A549 (cell line): ENCODE data around the gene FAM89A. TPM values are rescaled to one million over a fixed set of nuclear protein-coding genes. Genes with fewer than 3 reads are reported as not detected.

ENCODE experiments used
- ATAC-seq, 2 experiments: fragments of 200-7000 bp in 1 of 2; fragments of >200 bp in 1 of 2; cut with Nextera tagmentation in 1 of 2; cut with Tn5 transposase in 1 of 2; 3 replicates each; pipeline versions ENCODE4 v1.8.0 to v1.9.1; 2018 to 2020; ENCODE audit warnings: mild to moderate bottlenecking in 1 of 2, moderate library complexity in 1 of 2
- CTCF ChIA-PET: fragments of 300-600 bp; sonication (Branson Sonifier 250); formaldehyde crosslinking; extraction: SDS; loops from one replicate; lab custom pipeline; 2021; ENCODE audit warnings: antibody characterized with exemption, inconsistent platforms; lab: Yijun Ruan, JAX
- POLR2A ChIA-PET: fragments of 350-600 bp; formaldehyde crosslinking; extraction: SDS; loops from one replicate; lab custom pipeline; 2021; ENCODE audit warnings: antibody characterized with exemption, inconsistent platforms; lab: Yijun Ruan, JAX
- DNase-seq, 2 experiments: peaks; one replicate each; pipeline versions ENCODE4 v3.0.0 to v3.0.0-alpha.2; 2011 to 2016; ENCODE audit warnings: low read depth in 1 of 2, low spot score in 1 of 2
- FAIRE-seq: peaks from 2 replicates; lab custom pipeline; 2011; peaks lifted over from hg19 to GRCh38; lab: Jason Lieb, UNC
- H3K27ac ChIP-seq, 2 experiments: fragments of >200 bp; sonication (Bioruptor Twin); formaldehyde crosslinking; 3 replicates each; pipeline ENCODE4 v1.5.1; 2016 to 2017
- H3K4me1 ChIP-seq: fragments of >200 bp; sonication (Bioruptor Twin); formaldehyde crosslinking; 3 replicates; pipeline ENCODE4 v1.6.1; 2016
- H3K4me2 ChIP-seq: fragments of >200 bp; sonication (Bioruptor Twin); formaldehyde crosslinking; 3 replicates; pipeline ENCODE4 v1.6.1; 2016
- H3K4me3 ChIP-seq: fragments of >200 bp; sonication (Bioruptor Twin); formaldehyde crosslinking; 3 replicates; pipeline ENCODE4 v1.5.1; 2016
- H3K9me3 ChIP-seq: fragments of >200 bp; sonication (Bioruptor Twin); formaldehyde crosslinking; 3 replicates; pipeline ENCODE4 v1.6.1; 2016
- ATOH8 ChIP-seq: fragments of 250-450 bp; sonication (Bioruptor Pico); IDR thresholded peaks from 2 replicates; pipeline ENCODE4 v1.5.0; 2020; ENCODE audit warnings: low read depth, mild to moderate bottlenecking, moderate library complexity
- BCL3 ChIP-seq: fragments of >200 bp; sonication (Bioruptor Twin); formaldehyde crosslinking; IDR thresholded peaks from 3 replicates; pipeline ENCODE4 v1.6.1; 2016
- BHLHE40 ChIP-seq: IDR thresholded peaks from 2 replicates; pipeline ENCODE4 v1.6.1; 2012; ENCODE audit warnings: low read depth, low read length, inconsistent platforms
- CBX2 ChIP-seq: fragments of 200-600 bp; sonication (generic); IDR thresholded peaks from 2 replicates; pipeline ENCODE4 v1.6.1; 2016; ENCODE audit warnings: low read depth, mild to moderate bottlenecking, borderline replicate concordance
- CBX8 ChIP-seq: fragments of 200-600 bp; sonication (generic); IDR thresholded peaks from 2 replicates; pipeline ENCODE4 v1.6.1; 2016
- CHD4 ChIP-seq: fragments of 200-600 bp; sonication (generic); IDR thresholded peaks from 2 replicates; pipeline ENCODE4 v1.6.1; 2016; ENCODE audit warnings: antibody characterized with exemption, mild to moderate bottlenecking, borderline replicate concordance
- CTCF ChIP-seq: fragments of >200 bp; sonication (Bioruptor Twin); formaldehyde crosslinking; IDR thresholded peaks from 3 replicates; pipeline ENCODE4 v1.5.1; 2016
- E2F6 ChIP-seq: IDR thresholded peaks from 2 replicates; pipeline ENCODE4 v1.6.1; 2012; ENCODE audit warnings: low read depth, borderline replicate concordance
- EP300 ChIP-seq, 2 experiments: fragments of >200 bp; sonication (Bioruptor Twin); formaldehyde crosslinking; IDR thresholded peaks; 2 replicates in 1 of 2; 3 replicates in 1 of 2; pipeline ENCODE4 v1.6.1; 2016 to 2017
- FOSL2 ChIP-seq, 2 experiments: fragments of 450-650 bp in 1 of 2; fragments of >200 bp in 1 of 2; sonication (Bioruptor Twin) in 1 of 2; formaldehyde crosslinking; IDR thresholded peaks; 2 replicates each; pipeline versions ENCODE4 v1.5.0 to v1.6.1; 2016 to 2020; ENCODE audit warnings: mild to moderate bottlenecking in 1 of 2, moderate library complexity in 1 of 2
- FOXS1 ChIP-seq: fragments of 250-450 bp; sonication (Bioruptor Pico); IDR thresholded peaks from 2 replicates; pipeline ENCODE4 v1.5.0; 2020; ENCODE audit warnings: mild to moderate bottlenecking, moderate library complexity
- GATA3 ChIP-seq: IDR thresholded peaks from 2 replicates; pipeline ENCODE4 v1.6.1; 2012; ENCODE audit warnings: borderline replicate concordance
- HMGXB4 ChIP-seq: fragments of 250-450 bp; sonication (Bioruptor Pico); IDR thresholded peaks from 2 replicates; pipeline ENCODE4 v1.5.0; 2021; ENCODE audit warnings: mild to moderate bottlenecking, moderate library complexity, borderline replicate concordance
- JUNB ChIP-seq: fragments of >200 bp; sonication (Bioruptor Twin); formaldehyde crosslinking; IDR thresholded peaks from 2 replicates; pipeline ENCODE4 v1.6.1; 2016
- MAFK ChIP-seq: fragments of 450-650 bp; IDR thresholded peaks from 2 replicates; pipeline ENCODE4 v1.6.1; 2014; ENCODE audit not compliant: partially characterized antibody
- MAX ChIP-seq: IDR thresholded peaks from 2 replicates; pipeline ENCODE4 v1.6.1; 2012
- MAZ ChIP-seq: fragments of 150-350 bp; IDR thresholded peaks from 2 replicates; pipeline ENCODE4 v1.6.1; 2014; ENCODE audit warnings: antibody characterized with exemption, low read depth, low read length, borderline replicate concordance
- MYC ChIP-seq: IDR thresholded peaks from 2 replicates; pipeline ENCODE4 v1.6.1; 2012; ENCODE audit warnings: mild to moderate bottlenecking, inconsistent platforms, low read length, improper control_type of control experiment, borderline replicate concordance
- NR3C1 ChIP-seq: fragments of >200 bp; sonication (Bioruptor Twin); formaldehyde crosslinking; IDR thresholded peaks from 3 replicates; pipeline ENCODE4 v1.6.1; 2017
- RAD21 ChIP-seq, 2 experiments: fragments of >200 bp in 1 of 2; sonication (Bioruptor Twin) in 1 of 2; formaldehyde crosslinking in 1 of 2; IDR thresholded peaks in 1 of 2; conservative IDR thresholded peaks in 1 of 2; 2 replicates in 1 of 2; 3 replicates in 1 of 2; pipeline ENCODE4 v1.6.1; 2012 to 2018; ENCODE audit warnings: inconsistent platforms in 1 of 2
- RFX5 ChIP-seq: fragments of 450-650 bp; IDR thresholded peaks from 2 replicates; pipeline ENCODE4 v1.7.1; 2014; ENCODE audit warnings: antibody characterized with exemption, mild to moderate bottlenecking, moderate library complexity
- TFCP2L1 ChIP-seq: fragments of 250-450 bp; sonication (Bioruptor Pico); IDR thresholded peaks from 2 replicates; pipeline ENCODE4 v1.5.0; 2021; ENCODE audit warnings: mild to moderate bottlenecking
- ZC3H11A ChIP-seq: fragments of 450-650 bp; IDR thresholded peaks from 2 replicates; pipeline ENCODE4 v1.6.1; 2014; ENCODE audit warnings: antibody characterized with exemption, mild to moderate bottlenecking
- ZNF302 ChIP-seq: fragments of 250-450 bp; sonication (Bioruptor Pico); IDR thresholded peaks from 2 replicates; pipeline ENCODE4 v1.9.0; 2021; ENCODE audit warnings: inconsistent platforms, mild to moderate bottlenecking, moderate library complexity
- ZSCAN20 ChIP-seq: fragments of 250-450 bp; sonication (Bioruptor Pico); IDR thresholded peaks from 2 replicates; pipeline ENCODE4 v1.8.0; 2022; ENCODE audit warnings: mild to moderate bottlenecking, moderate library complexity
- WGBS: methylation state at CpG from one replicate; pipeline ENCODE4 v1.1.6; 2017; ENCODE audit errors: missing lambda C conversion rate; 5-methylcytosine and 5-hydroxymethylcytosine counted together
- polyA plus RNA-seq, 4 experiments: library from polyadenylated mRNA; depleted of rRNA in 3 of 4; stranded (reverse); fragments of >200 nt; fragmentation: RNase III in 1 of 4; extraction: RNeasy Plus Mini Kit Qiagen cat#74134 plus additional on column Dnase treatment in 1 of 4; gene quantifications; 2 replicates in 3 of 4; 3 replicates in 1 of 4; pipeline ENCODE4 v1.2.3, GENCODE V29; 2011 to 2017

Gene FAM89A
- polyA plus RNA-seq, 2 of the 4 experiments (the other 2 are of a cell fraction) = 13.3 to 25.3 TPM

- Histone ChIP-seq H3K4me1 (peaks cover 7% of the 10 kb centered on the region; the same call in 2 of the 3 replicates), H3K9me3 (no peaks in the 10 kb centered on the region), H3K4me2 (no peak overlapping the region), H3K4me3 (no peak overlapping the region), H3K27ac (no peak overlapping the region)
- 94% methylated on average over 1 of the region's 1 CpG for WGBS
- FAIRE-seq = no peak
- TF ChIP-seq CBX2 (no peak), MYC (no peak), ATOH8 (no peak), RAD21 (conservative IDR thresholded peaks at IDR 0.05 in 1 of 2, IDR thresholded peaks at IDR 0.05 in 1 of 2) (no peak), HMGXB4 (CRISPR knock-in tag) (no peak), CTCF (no peak), E2F6 (no peak), MAX (no peak), RFX5 (no peak), MAZ (no peak), FOXS1 (no peak), GATA3 (no peak), FOSL2 (IDR thresholded peaks at IDR 0.05) (no peak), FOSL2 (CRISPR knock-in tag; IDR thresholded peaks at IDR 0.05) (no peak)
- no peak for ATAC-seq
- DNase-seq = no peak
- CTCF ChIA-PET = no interaction called here
- POLR2A ChIA-PET = no interaction called here
These were observed 67.2 kb downstream of the FAM89A start for GRCh38 chr1:230972855-230973271.

- TF ChIP-seq ZNF302 (no peak), BCL3 (no peak), ZC3H11A (no peak), EP300 (IDR thresholded peaks at IDR 0.05) (no peak), TFCP2L1 (no peak), CTCF (no peak), CBX8 (no peak), RAD21 (conservative IDR thresholded peaks at IDR 0.05 in 1 of 2, IDR thresholded peaks at IDR 0.05 in 1 of 2) (no peak), MAFK (no peak), CHD4 (no peak), ZSCAN20 (CRISPR knock-in tag) (no peak), JUNB (no peak), E2F6 (no peak), NR3C1 (no peak), BHLHE40 (no peak)
- TF ChIP-seq, all 56 proteins: peak for 0
These were observed 68.3 kb downstream of the FAM89A start for GRCh38 chr1:230971771-230972170.

More at GRCh38 chr1:230971771-230972170, 68.3 kb downstream of the FAM89A start:
- FAIRE-seq (no peak), DNase-seq (no peak), ATAC-seq (no peak)
- ChIA-PET CTCF (interaction anchor here (0.6 to 1.3 kb wide), 2 partner anchors 11 to 239 kb away, joined by 4 read pairs; no protein-coding TSS in a partner anchor), POLR2A (no interaction called here)
- H3K27ac ChIP-seq = no peak overlapping the region
- H3K4me2 ChIP-seq = no peak overlapping the region
- H3K9me3 ChIP-seq = no peaks in the 10 kb centered on the region
- no peaks in the 10 kb centered on the region for H3K4me1 ChIP-seq
- no peak overlapping the region for H3K4me3 ChIP-seq
